ENCODE results near the gene FOXP1. TPM values are rescaled to one million over a fixed set of nuclear protein-coding genes. Genes with fewer than 3 reads are reported as not detected.

The FOXP1 gene
- total RNA-seq, 1 experiment from 2014 or later: 75.3 TPM

GRCh38 chr3:71348001-71348632 lies 235.4 kb downstream of the FOXP1 start:
- 0 out of 4 replicates have a peak, but pooled peaks cover 3 to 4% of the 10 kb centered on the region in 2 experiments for H3K4me1 Mint-ChIP-seq
- H3K9me3 Mint-ChIP-seq: no peaks in the 10 kb centered on the region
- no peak overlapping the region for H3K27ac ChIP-seq (ENCODE audit: insufficient read length, low read depth, low read length)

More at GRCh38 chr3:71348001-71348632, 235.4 kb downstream of the FOXP1 start:
- Mint-ChIP-seq H3K27me3 (ENCODE audit: low read depth) (no peaks in the 10 kb centered on the region), H3K4me3 (no peak overlapping the region), H3K27ac (no peak overlapping the region), H3K36me3 (ENCODE audit: insufficient read depth in 1 of 3, low read depth in 3 of 3) (no peaks in the 10 kb centered on the region)
- TF ChIP-seq CTCF (conservative IDR thresholded peaks at IDR 0.05): no peak
- Histone ChIP-seq H2BK12ac (ENCODE audit: insufficient read length, low read depth, low read length) (no peak overlapping the region), H3K79me1 (ENCODE audit: insufficient read depth, low read depth, low read length, poor library complexity, severe bottlenecking) (no peaks in the 10 kb centered on the region), H2AK5ac (ENCODE audit: insufficient read length, low read length) (no peak overlapping the region), H3K4ac (ENCODE audit: low read depth, low read length) (no peak overlapping the region), H3K79me2 (ENCODE audit: insufficient read depth, low read length) (no peaks in the 10 kb centered on the region), H3K56ac (ENCODE audit: insufficient read length, low read depth, low read length) (no peak overlapping the region), H3K9me3 (ENCODE audit: control insufficient read depth, low read depth, low read length) (no peaks in the 10 kb centered on the region), H3K9ac (ENCODE audit: extremely low read depth, insufficient read length, low read length) (no peak overlapping the region), H2BK120ac (ENCODE audit: low read depth, low read length, poor library complexity, severe bottlenecking) (no peak overlapping the region), H3K14ac (ENCODE audit: insufficient read depth, low read length) (no peak overlapping the region), H4K8ac (replicated peaks; ENCODE audit: insufficient read length, low read depth, low read length) (no peak overlapping the region), H3K4me2 (ENCODE audit: insufficient read depth, insufficient read length, low read length) (no peak overlapping the region), H3K23ac (ENCODE audit: insufficient read length, low read depth, low read length) (no peak overlapping the region), H2BK20ac (ENCODE audit: low read depth, low read length, poor library complexity, severe bottlenecking) (no peak overlapping the region), H2BK5ac (ENCODE audit: insufficient read length, low read length) (no peak overlapping the region), H3T11ph (ENCODE audit: low read length) (no peak overlapping the region), H2AFZ (ENCODE audit: low read length) (no peak overlapping the region), H4K20me1 (ENCODE audit: control insufficient read depth, insufficient read depth, insufficient read length) (no peaks in the 10 kb centered on the region), H2BK15ac (ENCODE audit: low read depth, low read length) (no peak overlapping the region), H4K5ac (ENCODE audit: insufficient read length, low read depth, low read length) (no peak overlapping the region), H3K27me3 (ENCODE audit: insufficient read depth, low read length) (no peaks in the 10 kb centered on the region), H4K91ac (ENCODE audit: insufficient read length, low read depth, low read length) (no peak overlapping the region), H3K18ac (ENCODE audit: insufficient read length, low read depth, low read length) (no peak overlapping the region), H3K4me1 (ENCODE audit: insufficient read depth, low read length) (no peaks in the 10 kb centered on the region), H3K23me2 (ENCODE audit: insufficient read length, low read depth, low read length, poor library complexity, severe bottlenecking) (no peaks in the 10 kb centered on the region)
- no CpG with 5 or more reads among the region's 9 CpGs for WGBS (ENCODE audit: extremely low coverage, insufficient read length, low lambda C conversion rate)
- DNase-seq: no peak

Data from H9 (cell line).